Esophagus mucosa (tissue), 1 donor: ENCODE results near the gene C1QTNF8. TPM values are rescaled to one million over a fixed set of nuclear protein-coding genes. Genes with fewer than 3 reads are reported as not detected.

Experiments used
- ATAC-seq: fragments of 200-7000 bp; cut with Tn5 transposase; one replicate; pipeline ENCODE4 v1.9.1; 2020
- total RNA-seq: library from RNA; stranded (reverse); gene quantifications from one replicate; pipeline ENCODE4 v1.2.4, GENCODE V29; 2023
- donor health status: DM: yes; HTN: yes; CAD: no.

Gene C1QTNF8
- total RNA-seq, 1 donor from 2014 or later = not detected

DNA sequence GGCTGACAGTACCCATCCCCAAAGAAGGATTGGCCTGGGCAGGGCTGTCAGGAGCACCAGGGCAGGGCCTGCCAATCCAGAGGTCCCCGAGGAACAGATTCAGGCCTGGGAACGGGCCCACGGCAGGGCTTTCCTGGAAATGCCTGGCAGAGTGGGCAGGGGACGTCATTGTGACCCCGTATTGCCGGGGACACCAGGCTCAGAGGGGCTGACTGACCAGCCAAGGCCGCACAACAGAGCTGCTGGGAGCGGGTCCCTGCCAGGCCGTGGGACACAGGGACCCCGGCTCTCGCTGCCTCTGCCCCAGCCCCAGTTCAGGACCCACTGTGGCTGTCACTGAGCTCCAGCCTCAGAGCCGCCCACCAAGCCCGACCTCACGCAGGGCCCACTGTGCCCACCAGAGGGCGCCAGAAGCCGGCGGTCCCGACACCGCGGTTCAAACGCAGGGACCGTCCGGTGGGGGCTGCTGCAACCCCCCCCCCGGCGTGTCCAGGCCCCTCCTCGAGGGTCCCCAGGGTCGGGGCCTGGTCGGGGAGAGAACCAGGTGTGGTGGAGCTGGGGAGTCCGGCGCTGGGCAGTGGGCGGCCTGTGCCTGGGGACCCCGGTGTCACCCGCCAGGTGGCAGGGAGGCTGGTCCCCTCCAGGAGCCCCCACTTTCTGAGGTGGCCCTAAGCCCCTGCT, 38.7 kb downstream of the C1QTNF8 start:
- peak; percentile 32 for ATAC-seq

DNA sequence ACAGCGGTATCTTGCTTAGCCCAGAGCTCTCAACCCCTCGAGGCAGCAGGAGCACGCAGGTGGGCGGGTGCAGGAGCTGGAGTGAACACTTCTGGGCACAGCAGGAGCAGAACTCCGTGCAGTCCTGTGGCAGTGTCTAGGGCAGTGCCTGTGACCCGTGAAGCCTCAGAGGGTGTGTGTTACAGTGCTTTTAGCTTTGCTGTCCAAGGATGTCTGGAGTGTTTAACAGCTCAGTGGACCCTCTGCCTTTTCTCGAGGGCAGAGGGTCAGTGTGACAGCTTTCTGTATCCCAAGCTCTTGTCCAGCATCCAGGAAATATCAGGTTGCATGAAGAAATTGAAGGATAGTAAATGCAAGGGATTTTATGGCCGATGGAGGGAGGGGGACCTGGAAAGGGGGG, 39.8 kb downstream of the C1QTNF8 start:
- no peak for ATAC-seq

DNA sequence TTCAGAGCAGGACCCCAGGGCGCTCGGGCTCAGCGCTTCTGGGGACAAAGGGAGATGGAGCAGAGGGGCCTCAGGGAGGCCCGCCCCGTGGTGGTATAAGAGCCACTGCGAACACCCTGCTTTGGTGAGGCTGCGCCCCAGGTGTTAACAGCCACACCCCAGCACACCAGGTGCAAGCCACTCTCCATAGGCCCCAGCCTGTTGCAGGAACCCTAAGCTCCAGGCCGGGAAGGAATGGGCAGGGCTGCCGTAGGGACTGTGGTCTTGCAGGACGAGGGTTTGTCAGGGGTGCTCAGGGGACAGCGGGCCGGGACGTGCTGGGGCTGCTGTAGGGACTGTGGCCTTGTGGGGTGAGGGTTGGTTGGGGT, 40.5 kb downstream of the C1QTNF8 start:
- no peak for ATAC-seq

DNA sequence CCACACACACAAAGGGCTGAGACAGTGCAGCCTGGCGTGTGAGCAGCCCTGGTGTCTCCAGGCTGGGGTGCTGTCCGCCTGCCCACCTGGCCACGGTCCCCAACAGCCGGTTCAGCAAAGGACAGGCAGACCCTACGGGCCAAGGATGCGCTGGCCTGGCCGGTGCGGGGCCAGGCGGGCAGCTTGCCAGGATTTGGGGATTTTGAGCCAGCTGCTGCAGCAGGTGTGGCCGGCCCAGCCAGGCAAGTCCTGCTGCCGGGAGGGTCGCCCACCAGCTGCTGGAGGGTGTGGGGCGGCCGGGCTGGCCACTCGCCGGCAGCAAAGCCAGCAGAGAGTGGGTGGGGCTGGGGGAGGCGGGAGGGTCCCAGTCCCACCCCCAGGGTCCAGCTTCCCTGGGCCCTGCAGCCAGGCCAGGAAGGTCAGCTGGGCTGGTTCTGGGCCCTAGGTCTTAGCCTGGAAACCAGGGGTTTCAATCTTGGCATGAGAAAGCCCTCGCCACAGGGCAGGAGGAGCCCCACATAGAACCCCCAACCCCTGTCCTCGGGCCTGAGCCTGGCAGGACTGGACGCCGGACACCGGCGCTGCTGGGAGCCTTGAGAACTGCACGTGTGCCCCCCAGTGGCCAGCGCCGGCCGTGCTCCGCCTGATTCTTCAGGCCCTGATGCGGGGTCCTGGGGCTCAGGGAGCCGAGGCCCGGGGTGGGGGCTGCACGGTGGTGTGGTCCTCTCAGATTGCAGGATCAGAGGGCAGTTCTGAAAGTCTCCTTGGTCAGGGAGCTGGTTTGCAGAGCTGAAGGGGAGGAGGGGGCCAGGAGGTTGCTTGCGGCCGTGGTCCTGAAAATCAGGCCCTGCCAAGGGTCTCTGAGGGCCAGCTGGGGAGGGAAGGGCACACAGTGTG, 41.1 kb downstream of the C1QTNF8 start:
- peak; percentile 50 for ATAC-seq

DNA sequence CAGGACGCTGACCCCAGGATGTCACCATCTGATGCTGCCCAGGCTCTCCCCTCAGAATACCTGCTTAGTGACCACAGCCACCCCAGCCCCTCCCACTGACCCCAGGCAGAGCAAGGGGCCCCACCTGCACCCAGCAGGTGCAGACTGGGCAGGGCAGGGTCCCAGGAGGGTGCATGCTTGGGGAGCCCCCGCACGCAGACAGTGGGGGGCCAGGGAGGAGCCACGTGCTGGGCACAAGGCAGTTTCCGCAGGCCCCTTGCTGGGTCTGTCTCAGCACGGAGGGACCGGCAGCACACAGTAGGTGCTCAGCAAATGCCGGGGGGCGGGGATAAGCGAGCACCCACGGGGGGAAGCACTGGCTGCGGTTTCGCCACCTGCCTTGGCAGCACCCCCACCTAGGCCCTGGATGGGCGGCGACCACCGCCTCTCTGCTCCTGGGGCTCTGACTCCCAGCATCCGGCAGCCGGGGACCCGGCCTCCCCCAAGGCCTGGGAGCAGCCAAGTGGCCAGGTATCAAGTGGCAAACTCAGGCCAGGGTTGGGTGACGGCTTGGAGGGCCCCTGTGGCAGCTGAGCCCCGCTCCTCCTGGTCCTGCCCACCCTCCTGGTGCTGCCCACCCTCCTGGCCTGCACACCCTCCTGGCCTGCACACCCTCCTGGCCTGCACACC, 42.2 kb downstream of the C1QTNF8 start:
- no peak for ATAC-seq

DNA sequence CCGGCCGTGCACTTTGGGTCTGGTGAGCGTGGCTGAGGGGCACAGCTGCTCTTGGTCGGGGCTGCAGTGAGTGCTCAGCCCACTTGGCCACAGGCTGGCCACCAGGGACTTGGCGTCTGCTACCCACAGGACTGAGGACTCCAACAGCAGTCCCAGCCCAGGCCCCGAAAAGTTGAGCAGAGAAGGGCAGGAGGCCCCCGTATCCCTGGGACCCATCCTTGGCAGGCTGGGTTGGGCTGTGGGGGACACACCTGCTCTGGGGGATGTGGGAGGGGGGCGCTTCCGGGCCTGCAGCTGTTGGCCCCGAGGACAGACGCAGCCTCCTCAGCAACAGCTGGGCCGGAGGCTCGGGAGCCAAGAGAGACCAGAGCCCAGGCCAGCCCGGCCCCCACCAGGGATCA, 42.9 kb downstream of the C1QTNF8 start:
- no peak for ATAC-seq

DNA sequence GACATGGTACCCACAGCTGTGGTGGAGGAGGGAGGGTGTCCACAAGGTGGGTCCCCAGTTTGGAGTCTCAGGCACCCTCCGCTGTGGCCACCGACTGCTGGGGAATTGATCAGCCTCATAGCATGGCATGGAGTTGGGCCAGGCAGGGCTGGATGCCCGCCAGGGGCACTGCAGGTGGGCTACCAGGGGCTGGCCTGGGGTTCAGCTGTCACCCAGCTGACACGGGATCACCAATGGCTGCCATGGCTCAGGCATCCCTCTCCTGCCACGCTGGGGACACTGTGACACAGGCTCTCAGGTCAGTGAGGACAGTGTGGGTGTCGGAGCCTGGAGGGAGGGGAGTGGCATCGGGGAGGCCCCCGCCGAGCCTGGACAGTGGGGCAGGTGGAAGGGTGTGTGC, 43.3 kb downstream of the C1QTNF8 start:
- ATAC-seq = no peak

DNA sequence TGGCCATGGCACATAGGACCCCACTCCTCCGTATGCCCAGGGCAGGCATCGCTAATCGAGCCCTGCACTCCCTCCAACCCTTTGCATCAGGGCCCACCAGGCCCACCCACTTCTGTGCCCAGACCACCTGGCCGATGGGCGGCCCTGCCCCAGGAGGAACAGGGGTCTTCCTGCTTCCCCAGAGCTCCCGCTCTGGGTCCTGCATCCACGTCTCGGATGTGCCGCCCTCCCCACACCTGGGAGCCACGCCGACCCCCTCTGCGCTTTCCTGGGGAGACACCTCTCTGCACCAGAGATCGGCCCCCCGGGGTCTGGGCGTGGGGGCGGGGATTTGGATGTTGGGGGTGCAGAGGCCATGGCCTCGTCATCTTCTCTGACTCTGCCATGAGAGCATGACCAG, 44.6 kb downstream of the C1QTNF8 start:
- no peak for ATAC-seq

DNA sequence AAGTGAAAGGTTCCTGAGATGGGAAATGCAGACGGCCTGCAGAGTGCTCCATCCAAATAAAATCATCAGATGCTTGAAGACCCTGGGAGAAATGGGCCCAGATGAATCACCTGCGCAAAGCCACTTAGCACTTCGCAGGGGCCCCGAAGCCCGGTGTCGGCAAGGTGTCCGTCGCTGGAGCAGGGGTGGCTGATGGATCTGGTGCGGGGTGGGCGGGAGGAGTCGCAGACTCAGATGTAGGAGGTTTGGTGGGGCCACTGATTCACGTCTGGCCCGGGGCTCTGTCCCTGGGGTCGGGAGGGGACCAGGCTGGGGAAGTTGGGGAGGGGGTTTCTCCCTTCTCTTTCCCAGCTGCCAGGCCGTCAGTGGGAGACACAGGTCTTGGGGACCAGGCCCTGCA, 45.1 kb downstream of the C1QTNF8 start:
- no peak for ATAC-seq

DNA sequence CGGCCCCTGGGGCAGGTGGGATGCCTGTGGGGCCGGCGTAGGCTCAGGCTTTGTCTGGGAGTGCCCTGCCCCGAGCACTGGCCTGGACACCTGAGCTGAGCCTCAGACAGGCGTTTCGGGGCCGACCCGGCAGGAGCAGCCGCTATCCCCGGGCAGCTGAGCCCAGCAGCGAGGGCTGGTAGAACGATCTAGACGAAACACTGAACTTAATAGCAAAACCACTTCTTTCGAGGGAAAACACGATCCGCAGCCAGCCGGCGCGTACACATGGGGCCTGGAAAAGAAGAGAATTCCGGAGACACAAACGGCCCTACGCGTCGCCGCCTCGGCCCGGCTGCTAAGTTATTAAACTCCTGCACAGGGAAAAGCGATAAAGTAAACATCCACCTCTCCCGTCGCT, 45.5 kb downstream of the C1QTNF8 start:
- no peak for ATAC-seq

DNA sequence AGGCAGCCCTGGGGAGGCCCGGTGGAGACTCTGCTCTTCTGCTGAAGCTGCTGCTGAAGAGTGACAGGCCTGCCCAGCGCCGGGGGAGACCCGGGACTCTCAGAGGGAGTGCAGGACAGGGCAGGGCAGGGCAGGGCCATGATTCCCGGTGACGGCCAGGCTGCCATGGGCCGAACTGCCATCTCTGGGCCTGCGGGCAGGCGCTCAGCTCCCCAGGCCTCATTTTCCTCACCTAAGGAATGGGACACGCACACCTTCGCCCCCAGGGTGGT, 46.1 kb downstream of the C1QTNF8 start:
- no peak for ATAC-seq

DNA sequence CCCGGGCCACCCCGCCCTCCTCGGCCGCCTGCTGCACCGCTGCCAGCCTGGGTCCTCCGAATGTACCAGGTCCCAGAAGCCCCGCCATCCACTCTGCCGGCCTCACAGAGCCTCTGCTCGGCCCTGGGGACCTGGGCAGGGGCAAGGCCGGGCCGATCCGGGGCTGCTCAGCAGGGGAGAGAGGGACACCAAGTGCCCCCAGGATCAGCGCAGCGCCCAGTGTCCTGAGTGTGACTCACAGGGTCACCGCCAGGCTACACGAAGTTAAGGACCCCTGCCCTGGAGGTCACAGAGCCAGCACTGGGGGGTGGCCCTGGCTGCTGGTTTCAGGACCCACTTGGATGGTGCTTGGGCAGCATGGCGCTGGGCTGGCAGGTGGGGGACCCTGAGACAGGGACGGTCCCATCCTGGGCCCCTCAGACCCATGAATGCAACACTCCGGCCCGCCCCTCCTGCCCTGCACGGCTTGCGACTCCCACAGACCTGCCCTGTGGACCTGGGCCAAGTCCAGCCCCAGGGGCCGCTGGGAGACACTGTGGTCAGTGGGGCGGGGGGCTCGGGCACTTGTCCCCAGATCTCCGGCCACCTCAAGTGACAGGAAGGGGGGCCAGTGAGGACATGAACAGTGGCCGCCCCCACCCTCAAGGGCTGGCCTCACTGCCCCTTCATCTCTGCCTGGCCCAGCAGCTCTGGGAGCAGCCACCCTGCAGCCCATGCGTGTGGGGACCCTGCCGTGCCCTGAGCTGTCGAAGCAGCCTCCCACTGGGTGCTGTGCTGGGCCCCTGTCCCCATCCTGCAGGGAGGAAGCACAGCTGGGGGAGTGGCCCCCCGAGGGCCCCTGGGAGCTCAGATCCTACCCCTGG, 46.7 kb downstream of the C1QTNF8 start:
- ATAC-seq = no peak

DNA sequence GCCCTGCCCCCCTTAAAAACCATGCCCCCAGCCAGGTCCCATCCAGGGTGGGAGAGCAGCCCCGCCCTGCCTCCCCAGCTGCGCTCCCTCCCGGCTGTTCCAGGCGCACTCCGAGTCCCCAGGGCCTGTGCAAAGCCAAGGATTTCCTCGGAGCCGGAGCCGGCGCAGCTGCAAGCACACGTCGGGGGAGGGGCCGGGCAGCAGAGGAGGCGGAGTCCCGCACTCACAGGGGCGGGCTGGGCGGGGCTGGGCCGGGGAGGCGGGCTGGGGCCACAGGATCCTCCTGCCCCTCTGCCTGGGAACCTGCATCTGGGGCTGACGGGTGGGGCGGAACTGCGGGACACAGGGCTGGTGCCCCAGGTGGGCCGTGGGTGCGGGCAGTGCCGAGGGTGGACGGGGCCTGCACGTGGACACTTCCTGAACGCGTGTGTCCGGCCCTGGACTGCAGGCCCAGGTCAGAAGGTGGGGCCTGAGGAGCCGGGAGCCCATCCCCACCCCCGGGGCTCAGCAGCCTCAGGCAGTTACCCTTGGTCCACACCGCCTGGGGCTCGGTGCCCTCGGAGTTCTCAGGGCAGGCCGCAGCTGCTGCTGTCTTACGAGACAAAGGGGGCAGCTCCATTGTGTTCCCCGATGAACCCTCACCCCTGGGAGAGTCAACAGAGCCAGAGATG, 47.5 kb downstream of the C1QTNF8 start:
- peak; percentile 41 for ATAC-seq

DNA sequence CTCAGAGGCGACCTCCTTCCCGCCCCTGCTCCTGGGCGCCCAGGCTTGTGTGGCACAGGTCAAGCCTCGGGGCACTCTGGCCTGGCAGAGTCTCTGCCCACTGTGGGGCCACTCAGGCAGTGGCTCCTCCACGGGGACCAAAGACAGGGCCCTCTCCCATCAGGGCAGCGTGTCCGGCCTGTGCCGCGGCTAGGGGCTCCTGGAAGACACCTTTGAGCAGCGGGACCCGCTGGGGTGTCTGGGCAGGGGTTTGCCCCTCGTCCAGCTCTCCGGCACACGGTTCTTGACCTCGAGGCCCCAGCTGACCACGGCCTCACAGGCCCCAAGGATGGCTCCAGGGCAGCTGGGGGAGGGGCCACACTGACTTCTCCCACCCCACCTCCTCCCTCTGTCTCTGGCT, 48.2 kb downstream of the C1QTNF8 start:
- ATAC-seq = no peak

DNA sequence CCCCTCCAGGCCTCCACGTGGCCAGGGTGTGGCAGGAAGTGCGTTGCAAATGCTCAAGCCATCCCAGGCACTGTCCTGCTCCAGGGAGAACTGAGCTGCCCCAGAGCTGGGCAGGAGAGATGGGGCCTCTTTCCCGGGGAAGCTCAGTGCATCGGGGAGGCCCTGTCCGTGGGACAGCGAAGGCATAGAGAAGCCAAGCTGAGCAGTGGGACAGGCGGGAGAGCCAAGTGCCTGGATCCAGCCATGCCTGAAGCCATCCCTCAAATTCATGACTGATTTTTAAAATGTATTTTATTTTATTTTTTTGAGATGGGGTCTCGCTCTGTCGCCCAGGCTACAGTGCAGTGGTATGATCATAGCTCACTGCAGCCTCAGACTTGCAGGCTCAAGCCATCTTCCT, 48.9 kb downstream of the C1QTNF8 start:
- no peak for ATAC-seq

DNA sequence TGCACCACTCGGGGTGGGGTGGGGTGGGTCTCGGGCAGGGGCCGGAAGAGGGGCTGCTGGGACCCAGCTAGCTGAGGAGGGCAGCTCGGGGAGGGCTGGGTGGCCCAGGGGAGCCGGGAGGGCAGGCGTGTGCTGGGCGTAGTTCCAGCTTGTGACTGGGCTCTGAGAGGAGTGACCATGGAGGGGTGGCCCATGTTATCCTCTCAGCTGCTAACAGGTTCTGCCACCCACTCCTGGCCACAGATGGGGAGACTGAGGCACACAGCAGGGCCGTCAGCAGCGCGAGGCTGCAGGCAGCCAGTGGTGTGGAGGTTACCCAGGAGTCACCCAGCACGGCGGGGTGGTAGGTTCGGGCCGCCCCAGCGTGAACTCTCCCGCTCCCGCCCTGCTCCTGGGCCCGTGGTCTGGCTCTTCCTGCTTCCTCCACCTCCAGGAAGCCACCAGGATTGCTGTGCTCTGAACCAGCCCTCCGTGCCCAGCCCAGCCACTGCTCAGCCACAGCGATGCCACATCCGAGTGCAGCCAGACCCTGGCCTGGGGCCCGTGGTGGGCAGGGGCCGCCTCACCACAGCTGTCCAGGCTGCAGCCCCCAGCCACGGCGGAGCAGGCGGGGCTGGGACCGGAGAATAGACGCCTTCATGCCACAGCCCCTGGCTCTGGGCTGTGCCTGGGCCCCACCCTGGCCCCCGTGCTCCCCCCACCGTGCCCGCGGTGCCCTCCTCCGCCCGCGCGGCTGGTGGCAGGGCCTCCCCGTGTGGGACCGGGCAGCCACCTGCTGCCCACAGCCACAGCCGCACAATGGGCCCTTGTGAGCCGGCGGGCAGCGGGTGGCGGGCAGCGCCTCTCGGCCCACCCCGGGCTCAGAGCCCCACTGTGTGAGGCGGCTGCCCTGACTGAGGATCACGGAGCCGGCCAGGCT, 49.8 kb downstream of the C1QTNF8 start:
- no peak for ATAC-seq

DNA sequence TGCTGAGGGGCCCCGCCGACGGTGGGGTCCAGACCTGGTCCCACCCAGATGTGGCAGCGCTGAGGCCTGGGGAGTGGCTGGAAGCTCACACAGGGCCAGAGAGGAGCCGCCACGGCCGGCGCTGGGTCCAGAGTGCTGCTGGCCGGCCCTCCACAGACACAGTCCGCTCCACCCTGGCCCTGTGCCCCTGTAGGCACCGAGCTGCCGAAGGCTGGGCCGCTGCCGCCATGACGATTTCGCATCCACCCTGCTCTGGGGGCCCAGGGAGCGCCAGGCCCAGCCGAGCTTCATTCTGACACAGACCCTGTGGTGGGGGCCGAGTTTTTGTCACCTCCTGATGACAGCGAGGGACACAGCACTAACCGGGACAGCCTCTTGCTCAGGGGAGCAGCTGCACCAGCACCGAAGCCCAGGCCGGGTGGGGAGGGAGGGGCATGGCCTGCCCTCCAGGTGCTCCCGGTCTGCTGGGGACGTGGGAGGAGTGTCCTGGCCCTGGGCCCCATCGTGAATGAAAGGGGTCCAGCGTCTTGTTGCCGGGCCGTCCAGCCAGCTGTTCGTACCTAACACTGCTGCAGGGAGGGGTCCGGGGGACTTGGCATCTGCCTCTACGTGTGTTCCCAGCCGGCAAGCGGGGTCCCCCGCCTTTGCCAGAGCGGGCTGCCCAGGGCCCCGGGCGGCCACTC, 50.6 kb downstream of the C1QTNF8 start:
- ATAC-seq = no peak

DNA sequence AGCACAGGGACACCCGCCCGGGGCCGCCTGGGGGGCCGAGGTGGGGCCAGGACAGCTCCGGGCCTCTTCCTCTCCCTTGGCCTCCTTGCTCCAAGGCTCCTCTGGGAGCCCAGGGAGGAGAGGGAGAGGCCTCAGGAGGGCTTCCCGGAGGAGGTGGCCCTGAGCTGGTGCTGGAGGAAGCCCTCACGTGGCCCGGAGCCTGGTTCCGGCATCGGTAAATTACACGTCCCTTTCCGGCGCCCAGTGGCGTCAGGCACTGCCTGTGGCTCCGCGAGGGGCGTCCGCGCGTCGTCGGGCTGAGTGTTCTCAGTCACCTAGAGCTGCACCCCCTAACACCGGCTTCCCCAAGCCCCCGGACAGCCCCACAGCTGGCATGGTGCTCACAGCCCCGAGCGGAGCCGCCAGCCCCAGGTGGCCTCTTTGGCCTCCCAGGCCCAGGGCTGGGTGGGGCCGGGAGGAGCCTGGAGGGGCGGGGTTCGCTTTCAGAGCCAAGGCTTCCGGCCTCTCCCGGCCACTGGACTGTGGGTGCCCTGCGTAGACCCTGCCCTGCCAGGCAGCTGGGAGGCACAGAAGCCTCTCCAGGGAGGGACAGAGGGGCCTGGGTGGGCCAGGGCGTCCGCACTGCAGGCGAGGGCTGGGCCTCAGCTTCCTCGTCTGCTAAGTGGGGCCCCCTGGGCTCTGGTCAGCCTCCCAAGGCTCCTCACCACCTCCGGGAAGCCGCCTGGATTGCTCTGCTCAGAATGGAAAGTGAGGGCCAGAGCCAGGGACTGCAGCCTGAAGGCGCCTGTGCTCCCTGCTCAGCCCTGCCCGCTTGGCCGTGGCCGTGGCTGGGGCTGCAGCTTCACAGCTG, 51.4 kb downstream of the C1QTNF8 start:
- no peak for ATAC-seq

DNA sequence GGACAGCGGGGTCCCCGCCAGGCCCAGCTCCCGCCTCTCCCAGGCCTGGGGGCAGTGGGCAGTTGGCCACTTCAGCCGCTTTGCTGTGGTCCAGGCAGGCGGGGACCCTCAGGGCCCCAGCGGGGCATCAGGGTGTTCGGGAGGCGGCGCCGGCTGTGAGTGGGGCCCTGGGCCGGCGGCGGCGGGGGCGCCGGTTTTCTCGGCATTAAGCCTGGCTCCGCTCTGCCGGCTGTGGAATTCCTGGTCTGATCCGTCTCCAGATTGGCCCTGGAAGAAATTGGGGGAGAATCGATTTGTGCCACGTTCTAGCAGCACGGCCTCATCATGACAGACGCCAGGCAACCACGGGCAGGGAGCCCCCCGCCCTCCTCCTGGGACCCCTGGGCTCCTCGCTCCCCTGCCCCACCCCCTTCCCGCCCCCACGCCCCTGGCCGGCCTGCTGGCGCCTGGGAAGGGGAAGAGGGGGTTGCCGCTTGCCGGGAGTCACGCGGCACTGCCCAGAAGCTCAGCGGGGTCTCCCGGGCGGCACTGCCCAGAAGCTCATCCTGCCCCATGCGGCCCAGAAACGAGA, 52.1 kb downstream of the C1QTNF8 start:
- no peak for ATAC-seq
